Stimulated activated CD4-positive, alpha-beta T cell treated with anti-CD3 and anti-CD28 coated beads, Interleukin-2, amount 100 ng/mL, for 24 hours (primary cell): ENCODE data around the gene HOXA13.

Experiments
- DNase-seq, 2 donors: peaks; one replicate each; pipeline ENCODE4 v3.0.0-alpha.2; 2020

HOXA13 gene

GRCh38 chr7:27235387-27236311 lies 35.8 kb upstream of the HOXA13 start:
- DNase-seq = no peak

GRCh38 chr7:27229448-27229847 lies 29.6 kb upstream of the HOXA13 start:
- no peak for DNase-seq

GRCh38 chr7:27224983-27225934 lies 25.4 kb upstream of the HOXA13 start:
- DNase-seq = no peak

GRCh38 chr7:27223941-27224575 lies 24.2 kb upstream of the HOXA13 start:
- DNase-seq = no peak

- DNase-seq = no peak
Measured at GRCh38 chr7:27221201-27221797, 21.4 kb upstream of the HOXA13 start.

GRCh38 chr7:27220440-27220955 lies 20.6 kb upstream of the HOXA13 start:
- no peak for DNase-seq

- no peak for DNase-seq
Measured at GRCh38 chr7:27219821-27220220, 19.9 kb upstream of the HOXA13 start.

- DNase-seq = no peak
Measured at GRCh38 chr7:27217951-27218350, 18.1 kb upstream of the HOXA13 start.

- no peak for DNase-seq
Measured at GRCh38 chr7:27215356-27215755, 15.5 kb upstream of the HOXA13 start.

GRCh38 chr7:27214239-27214950 lies 14.5 kb upstream of the HOXA13 start:
- DNase-seq = no peak

GRCh38 chr7:27213433-27214238 lies 13.7 kb upstream of the HOXA13 start:
- no peak for DNase-seq

GRCh38 chr7:27212497-27213432 lies 12.9 kb upstream of the HOXA13 start:
- no peak for DNase-seq

- DNase-seq = no peak
Measured at GRCh38 chr7:27211764-27212204, 11.9 kb upstream of the HOXA13 start.

- no peak for DNase-seq
Measured at GRCh38 chr7:27211084-27211446, 11.2 kb upstream of the HOXA13 start.

GRCh38 chr7:27210441-27211083 lies 10.7 kb upstream of the HOXA13 start:
- peak; percentile 54 to 67 for DNase-seq

- DNase-seq = no peak
Measured at GRCh38 chr7:27209933-27210440, 10.1 kb upstream of the HOXA13 start.

- no peak for DNase-seq
Measured at GRCh38 chr7:27208998-27209397, 9.1 kb upstream of the HOXA13 start.

GRCh38 chr7:27207348-27207985 lies 7.6 kb upstream of the HOXA13 start:
- DNase-seq = no peak
